Lung (tissue), 12 donors: ENCODE measurements around the gene TRMT10B. TPM values are rescaled to one million over a fixed set of nuclear protein-coding genes. Genes with fewer than 3 reads are reported as not detected.

Experiments
- ATAC-seq: fragments of 200-7000 bp; cut with Tn5 transposase; one replicate; pipeline ENCODE4 v1.9.1; 2020; ENCODE audit warnings: moderate number of reproducible peaks; ENCODE audit not compliant: insufficient read depth, low FRiP score
- DNase-seq, 3 donors: peaks; one replicate each; pipeline ENCODE4 v3.0.0-alpha.2; 2013 to 2017
- H3K27ac ChIP-seq, 2 donors: one replicate each; pipeline ENCODE4 v1.5.1; 2013; ENCODE audit warnings: mild to moderate bottlenecking in 2 of 2, moderate library complexity in 2 of 2, control low read depth in 1 of 2, inconsistent platforms in 1 of 2, low read depth in 1 of 2, low read length in 1 of 2
- H3K27me3 ChIP-seq, 3 donors: one replicate each; pipeline ENCODE4 v1.5.1; 2013; ENCODE audit warnings: low read length in 2 of 3; ENCODE audit not compliant: control insufficient read depth in 3 of 3, insufficient read depth in 3 of 3
- H3K36me3 ChIP-seq, 4 donors: one replicate each; pipeline ENCODE4 v1.5.1; 2013; ENCODE audit warnings: low read length in 4 of 4, mild to moderate bottlenecking in 1 of 4, moderate library complexity in 1 of 4; ENCODE audit not compliant: control insufficient read depth in 4 of 4, insufficient read depth in 4 of 4
- H3K4me1 ChIP-seq, 5 donors: one replicate each; pipeline ENCODE4 v1.5.1; 2013; ENCODE audit warnings: low read length in 5 of 5, mild to moderate bottlenecking in 2 of 5, moderate library complexity in 1 of 5; ENCODE audit not compliant: control insufficient read depth in 5 of 5, insufficient read depth in 5 of 5
- H3K4me3 ChIP-seq: one replicate; pipeline ENCODE4 v1.5.1; 2013; ENCODE audit warnings: mild to moderate bottlenecking, control low read depth, moderate library complexity
- H3K9ac ChIP-seq, 2 donors: one replicate each; pipeline ENCODE4 v1.5.1; 2013; ENCODE audit warnings: low read length in 2 of 2, control low read depth in 1 of 2; ENCODE audit not compliant: insufficient read depth in 1 of 2
- H3K9me3 ChIP-seq, 4 donors: one replicate each; pipeline ENCODE4 v1.5.1; 2013; ENCODE audit warnings: low read length in 3 of 4, mild to moderate bottlenecking in 1 of 4, moderate library complexity in 1 of 4; ENCODE audit not compliant: control insufficient read depth in 4 of 4, insufficient read depth in 3 of 4
- CTCF ChIP-seq: IDR thresholded peaks from 2 replicates; pipeline ENCODE4 v1.5.1; 2012; ENCODE audit warnings: mild to moderate bottlenecking; ENCODE audit errors: control extremely low read depth, extremely low read depth
- WGBS, 2 donors: extraction: QIAGEN DNeasy Blood & Tissue Kit; methylation state at CpG; one replicate each; pipeline ENCODE4 v1.1.7; 2013; 5-methylcytosine and 5-hydroxymethylcytosine counted together
- polyA plus RNA-seq, 2 donors: library from polyadenylated mRNA; stranded (reverse); fragments of 200-250 nt; gene quantifications; one replicate each; pipeline ENCODE4 v1.2.1, GENCODE V29; 2013
- total RNA-seq, 2 donors: library from RNA; depleted of rRNA in 1 of 2; stranded (reverse); fragments of >200 nt in 1 of 2; gene quantifications; one replicate each; pipeline ENCODE4 v1.2.1, GENCODE V29; 2014 to 2021
- donor health status: control.
- donor health status: control.
- donor health status: Bipolar disorder and iron deficiency.
- donor health status: healthy.
- donor health status: DM: yes; HTN: yes; CAD: no.

Gene TRMT10B
- total and polyA plus RNA-seq, 4 donors, result 5.0 to 7.6 (median 5.7) TPM

GRCh38 chr9:37740128-37740527, 13.5 kb upstream of the TRMT10B start:
- 92 to 94% methylated on average over 16 of the region's 16 CpGs for WGBS, 2 donors
- ATAC-seq, result no peak
- Histone ChIP-seq H3K27ac (no peak overlapping the region), H3K9ac (no peak overlapping the region), H3K4me3 (no peak overlapping the region), H3K36me3 (no peaks in the 10 kb centered on the region), H3K27me3 (peaks cover 0 to 4% (median 0%) of the 10 kb centered on the region in 3 donors), H3K9me3 (no peaks in the 10 kb centered on the region), H3K4me1 (no peaks in the 10 kb centered on the region)
- TF ChIP-seq CTCF, result no peak
- DNase-seq, result no peak

GRCh38 chr9:37740631-37741328, 12.8 kb upstream of the TRMT10B start:
- Histone ChIP-seq H3K4me3 (no peak overlapping the region), H3K27ac (no peak overlapping the region), H3K36me3 (no peaks in the 10 kb centered on the region), H3K9me3 (no peaks in the 10 kb centered on the region), H3K9ac (no peak overlapping the region), H3K27me3 (no peaks in the 10 kb centered on the region), H3K4me1 (no peaks in the 10 kb centered on the region)
- TF ChIP-seq CTCF, result no peak
- 74 to 88% methylated on average over 15 of the region's 15 CpGs for WGBS, 2 donors
- ATAC-seq (no peak), DNase-seq (no peak)

- no peak for DNase-seq
- no peaks in the 10 kb centered on the region for H3K9me3 ChIP-seq
- 76 to 81% methylated on average over 8 of the region's 8 CpGs for WGBS, 2 donors
- H3K9ac ChIP-seq, result no peak overlapping the region
- no peaks in the 10 kb centered on the region for H3K27me3 ChIP-seq
- no peak overlapping the region for H3K27ac ChIP-seq
- no peaks in the 10 kb centered on the region for H3K36me3 ChIP-seq
- TF ChIP-seq CTCF, result no peak
- no peaks in the 10 kb centered on the region for H3K4me1 ChIP-seq
- no peak for ATAC-seq
- H3K4me3 ChIP-seq, result peak overlapping the region; percentile 15
Observed at GRCh38 chr9:37745970-37746369, 7.6 kb upstream of the TRMT10B start.
